ENCODE measurements around the gene MARCHF9. TPM values are rescaled to one million over a fixed set of nuclear protein-coding genes. Genes with fewer than 3 reads are reported as not detected.

MARCHF9 gene
- total RNA-seq, 1 experiment from 2014 or later, result 5.5 TPM

DNA sequence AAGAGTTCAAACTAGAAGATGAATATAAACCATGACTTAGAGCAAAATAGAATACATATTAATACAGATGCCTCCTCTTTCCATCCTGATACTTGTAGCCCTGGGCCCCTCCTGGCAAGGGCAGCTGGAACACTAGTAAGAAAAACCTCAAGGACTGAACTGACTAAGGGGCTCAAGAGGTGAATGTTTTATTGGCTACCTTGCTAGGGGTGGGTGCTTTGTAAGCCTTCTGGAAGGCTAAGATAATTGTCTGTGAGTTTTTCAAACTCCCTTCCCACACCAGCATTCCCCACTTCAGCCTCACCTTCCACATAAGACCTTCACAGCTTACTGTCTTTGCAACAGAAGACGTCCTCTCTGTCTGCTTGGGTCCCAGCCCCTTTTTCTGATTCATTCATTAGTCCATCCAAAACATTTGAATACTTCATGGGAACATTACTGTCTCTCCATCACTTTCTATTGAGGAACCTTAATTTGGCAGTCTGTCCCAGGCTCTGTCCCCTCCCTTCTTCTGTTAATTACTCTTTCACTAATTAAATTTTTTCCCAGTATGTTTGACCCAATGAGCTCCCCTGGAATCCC, 1.1 kb upstream of the MARCHF9 start:
- DNase-seq (ENCODE audit: low spot score), result no peak

DNA sequence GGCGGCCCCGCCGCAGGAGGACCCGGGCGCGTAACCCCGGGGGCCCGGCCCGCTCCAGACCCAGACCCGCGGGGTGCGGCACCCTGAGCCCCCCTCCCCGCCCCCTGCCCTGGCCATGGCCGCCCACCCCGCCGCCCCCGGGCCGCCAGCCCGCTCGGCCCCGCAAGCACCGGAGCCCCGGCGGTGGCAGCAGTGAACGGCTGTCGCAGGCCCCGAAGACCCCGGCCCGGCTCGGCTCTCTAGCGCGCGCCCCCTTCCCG, 221 bp downstream of the MARCHF9 start:
- DNase-seq (ENCODE audit: low spot score), result no peak

DNA sequence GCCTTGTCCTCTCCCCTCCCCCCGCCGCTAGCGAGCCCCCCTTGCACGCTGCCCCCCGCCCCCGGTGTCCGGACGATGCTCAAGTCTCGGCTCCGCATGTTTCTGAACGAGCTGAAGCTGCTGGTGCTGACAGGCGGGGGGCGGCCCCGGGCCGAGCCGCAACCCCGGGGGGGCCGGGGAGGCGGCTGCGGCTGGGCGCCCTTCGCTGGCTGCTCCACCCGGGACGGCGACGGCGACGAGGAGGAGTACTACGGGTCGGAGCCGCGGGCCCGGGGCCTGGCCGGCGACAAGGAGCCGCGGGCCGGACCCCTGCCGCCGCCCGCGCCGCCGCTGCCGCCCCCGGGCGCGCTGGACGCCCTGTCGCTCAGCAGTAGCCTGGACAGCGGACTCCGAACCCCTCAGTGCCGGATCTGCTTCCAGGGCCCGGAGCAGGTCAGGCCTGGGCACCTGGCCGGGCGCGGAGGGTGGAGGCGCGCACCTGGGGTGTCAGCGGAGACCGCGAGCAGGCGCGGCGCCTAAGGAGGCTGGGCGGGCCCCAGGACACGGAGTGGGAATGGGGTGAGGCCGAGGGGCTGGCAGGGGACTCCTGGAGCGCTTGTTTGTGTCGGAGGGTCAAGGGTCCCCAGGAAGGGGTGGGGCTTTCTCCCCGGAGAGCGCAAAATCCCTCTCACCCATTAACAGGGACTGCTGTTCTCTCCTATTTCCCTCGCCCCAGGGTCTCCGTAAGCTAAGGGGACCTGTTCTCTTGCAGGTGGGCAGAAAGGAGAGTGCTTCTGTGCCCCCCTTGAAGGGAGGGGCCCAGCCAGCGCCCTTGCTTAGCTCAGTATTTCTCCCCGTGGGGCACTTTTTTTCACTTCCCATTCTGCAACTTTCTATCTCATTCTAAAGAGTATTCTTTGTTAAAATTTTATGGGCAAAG, 810 bp downstream of the MARCHF9 start:
- DNase-seq (ENCODE audit: low spot score), result no peak

DNA sequence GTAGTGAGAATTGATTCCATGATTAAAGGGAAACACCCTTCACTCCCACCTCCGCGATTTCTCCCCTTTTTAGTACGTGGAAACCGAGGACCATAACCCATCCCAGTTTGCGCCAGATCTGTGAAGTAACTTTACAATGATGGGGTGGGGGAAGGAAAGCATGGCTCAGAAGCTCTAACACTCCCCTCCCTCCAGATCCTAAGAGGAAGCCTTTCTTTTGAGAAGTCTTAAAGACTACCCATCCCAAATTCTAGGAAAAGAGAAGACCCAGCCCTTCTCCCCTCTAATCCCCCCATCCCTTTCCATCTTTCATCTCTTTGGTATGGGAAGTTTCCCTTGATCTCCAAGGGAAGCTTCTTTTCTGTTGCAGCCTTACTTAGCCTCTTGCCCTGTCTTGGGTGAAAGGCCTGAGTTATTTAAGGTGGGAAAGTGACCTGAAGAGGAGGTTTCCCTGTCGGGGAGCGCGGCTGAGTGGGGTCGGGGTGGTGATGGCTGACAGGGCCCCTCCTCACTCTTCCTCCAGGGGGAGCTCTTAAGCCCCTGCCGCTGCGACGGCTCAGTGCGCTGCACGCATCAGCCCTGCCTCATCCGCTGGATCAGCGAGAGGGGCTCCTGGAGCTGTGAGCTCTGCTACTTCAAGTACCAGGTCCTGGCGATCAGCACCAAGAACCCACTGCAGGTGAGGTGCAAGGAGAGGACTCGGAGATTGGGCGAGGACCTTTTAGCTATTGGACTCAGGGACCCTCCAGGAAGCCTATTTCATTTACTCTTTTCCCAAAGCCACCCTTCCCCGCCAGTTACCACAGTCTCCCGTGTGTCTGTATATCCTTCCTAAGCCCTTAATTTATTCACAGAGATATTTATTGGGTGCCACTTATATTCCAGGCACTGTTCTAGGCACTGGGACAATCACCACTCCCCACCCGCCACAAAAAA, 1.8 kb downstream of the MARCHF9 start:
- no peak for DNase-seq (ENCODE audit: low spot score)

DNA sequence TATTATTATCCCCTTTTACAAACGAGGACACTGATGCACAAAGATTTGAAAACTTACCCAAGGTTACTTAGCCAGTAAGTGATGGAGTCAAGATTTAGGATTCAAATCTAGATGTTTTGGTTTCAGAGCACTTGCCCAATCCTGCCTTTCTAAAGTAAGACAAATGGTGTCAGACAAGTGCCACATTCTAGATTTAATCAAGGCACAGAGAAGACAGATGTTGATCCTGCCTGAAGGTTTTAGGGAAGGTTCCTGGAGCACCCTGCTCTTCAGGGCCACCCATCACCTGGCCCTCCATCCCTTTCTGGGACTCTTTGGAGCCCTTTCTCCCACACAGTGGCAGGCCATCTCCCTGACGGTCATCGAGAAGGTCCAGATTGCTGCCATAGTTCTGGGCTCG, 2.9 kb downstream of the MARCHF9 start:
- no peak for DNase-seq (ENCODE audit: low spot score)

DNA sequence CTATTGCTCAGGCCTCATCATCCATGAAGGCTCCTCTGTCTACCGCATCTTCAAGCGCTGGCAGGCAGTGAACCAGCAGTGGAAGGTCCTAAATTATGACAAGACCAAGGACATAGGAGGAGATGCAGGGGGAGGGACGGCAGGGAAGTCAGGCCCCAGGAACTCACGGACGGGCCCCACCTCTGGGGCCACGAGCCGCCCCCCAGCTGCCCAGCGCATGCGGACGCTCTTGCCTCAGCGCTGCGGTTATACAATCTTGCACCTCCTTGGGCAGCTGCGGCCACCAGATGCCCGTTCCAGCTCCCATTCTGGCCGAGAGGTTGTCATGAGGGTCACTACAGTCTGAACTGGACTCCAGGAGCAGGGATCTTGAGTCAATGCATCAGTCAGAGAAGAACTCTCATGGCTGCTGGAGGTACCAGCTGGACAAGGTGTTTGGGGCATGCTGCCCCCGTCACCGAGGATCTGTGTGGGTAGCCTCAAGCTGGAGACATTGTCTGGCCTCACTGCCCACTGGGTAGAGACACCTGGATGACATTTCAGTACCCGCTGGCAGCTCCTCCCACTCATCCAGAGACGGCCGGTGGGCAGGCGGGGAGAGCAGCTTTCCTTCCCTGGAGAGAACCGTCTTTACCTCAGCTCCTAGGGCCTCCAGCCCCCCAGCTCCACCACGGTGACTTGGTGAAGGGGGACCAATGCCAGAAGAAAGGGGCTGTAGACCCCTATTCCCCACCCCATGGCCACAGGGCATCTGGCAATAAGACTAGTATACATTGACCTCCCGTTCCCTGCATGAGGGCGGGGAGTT, 3.9 kb downstream of the MARCHF9 start:
- DNase-seq (ENCODE audit: low spot score), result no peak

DNA sequence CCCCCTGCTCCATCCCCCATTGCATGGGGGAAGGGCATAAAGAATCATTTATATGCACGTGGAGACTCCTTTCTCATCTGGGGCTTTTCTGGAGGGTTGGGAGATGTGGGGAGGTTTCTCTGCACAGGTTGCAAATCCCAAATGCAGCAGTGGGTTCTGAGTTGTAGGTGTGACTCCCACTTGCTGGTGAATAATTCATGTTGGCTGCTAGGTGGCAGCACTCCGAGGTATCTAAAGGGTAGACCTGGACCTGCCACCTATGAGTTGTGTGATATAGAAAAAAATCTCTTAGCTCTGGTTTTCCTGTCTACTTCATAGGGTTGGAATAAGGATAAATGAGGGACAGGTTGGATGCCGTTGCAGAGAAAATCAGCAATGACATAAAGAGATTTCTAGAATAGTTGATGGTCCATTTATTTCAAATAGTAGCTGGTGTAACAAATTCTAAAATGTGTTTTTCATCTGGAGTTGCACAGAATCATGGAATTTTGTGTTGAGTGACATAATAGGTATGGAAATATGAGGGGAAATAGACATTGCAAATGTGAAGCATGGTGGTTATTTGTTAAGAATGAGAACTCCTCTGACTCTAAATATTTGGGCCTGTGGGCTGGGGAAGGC, 4.6 kb downstream of the MARCHF9 start:
- peak; percentile 39 for DNase-seq (ENCODE audit: low spot score)

DNA sequence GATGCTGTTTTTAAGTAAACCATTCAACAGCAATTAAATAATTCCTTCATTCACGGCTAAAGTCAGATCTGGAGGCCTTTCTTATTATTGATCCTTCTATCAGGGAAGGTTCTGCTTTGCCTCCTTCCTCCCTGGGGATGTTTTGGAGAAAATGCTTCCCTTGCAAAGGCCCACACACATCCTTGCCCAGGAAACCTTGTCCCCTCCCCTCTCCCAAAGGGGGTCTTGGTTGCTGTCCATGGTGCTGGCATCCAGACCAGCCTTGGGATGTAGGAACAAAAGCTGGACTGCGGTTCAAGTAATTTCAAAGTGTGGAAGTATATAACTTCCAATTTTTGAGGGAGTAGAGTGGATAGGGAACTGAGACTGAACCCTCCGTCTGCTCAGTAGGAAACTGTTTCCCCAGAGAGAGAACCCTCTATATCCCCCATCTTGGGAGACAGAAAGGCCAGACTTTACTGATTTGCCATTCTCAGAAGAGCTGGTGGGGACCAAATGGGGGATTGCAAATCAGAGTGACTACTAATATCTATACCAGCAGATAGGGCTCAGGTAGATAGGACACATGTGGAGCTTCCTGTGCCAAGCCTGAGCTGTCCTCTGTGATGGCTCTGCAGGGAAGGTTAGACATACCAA, 5.6 kb downstream of the MARCHF9 start:
- no peak for DNase-seq (ENCODE audit: low spot score)

DNA sequence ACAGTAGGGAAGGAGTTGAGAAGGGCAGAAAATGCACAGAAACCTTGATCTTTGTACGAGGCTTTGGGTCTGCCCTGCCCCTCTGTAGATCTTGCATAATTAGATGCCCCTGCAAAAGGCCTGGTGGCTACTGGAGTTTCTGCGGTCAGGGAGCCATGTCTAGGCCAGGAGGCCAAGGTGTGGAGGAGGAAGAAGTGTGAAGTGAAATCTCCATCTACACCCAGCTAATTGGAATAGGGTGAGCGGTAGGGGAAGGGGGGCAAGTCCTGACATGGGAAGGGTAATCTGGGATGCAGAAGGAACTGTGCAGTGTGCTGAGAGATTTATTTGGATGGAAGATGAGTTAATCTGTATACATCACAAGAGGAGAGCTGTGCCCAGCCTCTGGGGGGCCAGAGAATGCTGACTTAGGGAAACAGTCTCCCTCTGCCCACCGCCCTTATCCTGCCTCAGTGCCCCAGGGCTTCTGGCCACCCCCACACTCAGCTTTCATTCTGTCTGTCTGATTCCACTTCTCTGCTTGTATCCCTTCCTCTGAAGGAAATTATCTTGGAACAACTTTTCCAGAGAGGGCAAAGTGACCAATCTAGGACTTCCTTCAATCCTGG, 6.6 kb downstream of the MARCHF9 start:
- DNase-seq (ENCODE audit: low spot score), result no peak

DNA sequence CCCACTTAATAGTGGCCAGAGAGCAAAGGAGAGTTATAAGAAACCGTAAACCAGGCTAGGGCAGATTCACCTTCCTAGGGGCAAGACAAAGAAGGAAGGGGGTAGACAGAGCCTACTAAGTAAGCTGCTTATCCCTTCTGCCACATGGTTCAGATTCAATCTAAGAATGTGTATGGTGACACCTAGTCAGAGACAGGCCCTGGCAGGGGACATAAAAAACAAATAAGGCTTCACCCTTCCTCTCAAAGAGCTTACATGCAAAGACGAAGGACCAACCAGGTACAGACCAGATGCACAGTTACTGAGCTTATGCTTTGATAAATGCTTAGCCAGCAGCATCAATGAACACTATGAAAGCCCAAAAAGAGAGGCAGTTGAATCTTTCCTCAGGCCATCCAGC, 7.6 kb downstream of the MARCHF9 start:
- no peak for DNase-seq (ENCODE audit: low spot score)

DNA sequence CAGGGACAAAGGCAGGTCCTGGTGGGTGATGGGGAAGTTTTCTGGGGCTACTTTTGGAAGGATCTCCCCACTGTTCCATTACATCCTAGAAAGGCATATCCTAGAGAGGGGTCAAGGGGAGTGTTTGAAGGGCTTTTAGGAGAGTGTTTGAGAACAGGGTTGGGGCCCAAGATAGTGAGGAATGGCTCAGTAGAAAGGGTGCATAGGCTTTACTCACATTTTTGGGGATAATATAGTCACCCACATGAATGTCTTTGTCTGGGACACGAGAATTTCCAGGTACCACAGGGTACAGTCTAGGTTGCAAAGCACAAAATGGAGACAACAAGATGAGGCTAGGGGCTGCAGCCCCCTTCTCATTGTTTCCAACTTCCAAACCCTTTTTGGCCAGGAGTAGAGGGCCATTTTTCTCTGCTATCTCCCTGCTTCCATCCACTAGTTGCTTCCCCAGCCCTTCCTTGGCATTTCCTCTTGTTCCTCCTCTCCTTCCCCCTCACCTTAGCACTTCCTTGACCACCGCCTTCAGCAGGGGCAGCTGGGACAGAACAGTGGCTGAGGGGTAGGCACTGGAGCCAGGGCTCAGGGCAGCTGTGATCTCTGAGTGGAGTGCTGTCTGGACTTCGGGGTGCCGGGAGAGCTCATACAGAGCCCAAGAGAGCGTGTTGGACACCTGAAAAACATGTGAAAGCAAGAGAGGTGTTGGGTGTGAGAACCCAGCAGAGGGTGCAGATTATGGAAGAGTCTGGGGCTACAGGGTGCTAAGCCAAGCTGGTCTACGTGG, 9.2 kb downstream of the MARCHF9 start:
- DNase-seq (ENCODE audit: low spot score), result no peak

DNA sequence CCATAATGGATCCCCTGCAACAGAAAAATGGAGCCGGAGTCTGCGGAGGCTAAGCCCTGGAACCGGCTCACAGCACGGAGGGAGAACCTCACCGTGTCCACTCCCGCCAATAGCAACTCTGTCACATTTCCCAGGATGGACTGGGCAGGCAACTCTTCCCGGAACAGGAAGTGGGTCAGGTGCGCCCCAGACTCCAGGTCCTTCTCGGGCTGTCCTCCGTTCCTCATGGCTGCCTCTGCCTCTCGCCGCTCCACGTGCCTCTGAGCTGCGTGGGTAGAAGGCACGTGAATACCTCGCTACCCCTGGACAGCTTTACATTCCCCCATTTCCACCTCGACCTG, 9.7 kb downstream of the MARCHF9 start:
- DNase-seq (ENCODE audit: low spot score), result no peak

DNA sequence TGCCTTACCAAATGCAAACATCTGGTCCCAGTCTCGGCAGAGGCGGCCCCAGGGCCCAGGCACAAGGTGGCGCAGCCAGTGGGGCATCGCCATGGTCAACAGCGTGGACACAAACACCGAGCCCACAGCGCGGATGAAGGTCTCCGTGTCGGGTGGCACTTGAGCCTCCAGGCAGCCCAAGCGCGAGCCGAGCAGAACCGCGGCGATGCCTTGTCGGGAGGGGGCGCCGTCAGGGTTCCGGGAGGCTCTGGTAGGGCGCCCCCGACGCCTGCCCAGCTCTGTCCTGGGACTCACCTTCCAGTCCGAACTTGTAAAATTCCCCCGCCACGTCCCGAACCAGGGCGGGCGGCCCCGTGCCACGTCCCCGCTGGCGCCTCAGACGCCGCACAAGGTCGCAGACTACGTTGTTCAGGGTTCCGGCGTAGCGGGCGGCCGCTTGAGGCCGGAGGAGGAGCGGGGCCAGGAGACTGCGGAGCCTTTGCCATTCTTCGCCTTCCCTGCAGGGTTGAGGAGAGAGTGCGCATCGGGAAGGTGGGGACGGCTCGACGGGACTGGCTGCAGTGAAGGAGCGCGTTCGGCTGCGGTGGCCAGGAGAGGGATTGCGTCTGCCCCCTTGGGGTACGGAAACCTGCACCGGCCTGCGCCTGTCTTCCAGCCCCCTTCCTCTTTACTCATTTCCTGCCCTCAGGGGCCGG, 10.2 kb downstream of the MARCHF9 start:
- no peak for DNase-seq (ENCODE audit: low spot score)

DNA sequence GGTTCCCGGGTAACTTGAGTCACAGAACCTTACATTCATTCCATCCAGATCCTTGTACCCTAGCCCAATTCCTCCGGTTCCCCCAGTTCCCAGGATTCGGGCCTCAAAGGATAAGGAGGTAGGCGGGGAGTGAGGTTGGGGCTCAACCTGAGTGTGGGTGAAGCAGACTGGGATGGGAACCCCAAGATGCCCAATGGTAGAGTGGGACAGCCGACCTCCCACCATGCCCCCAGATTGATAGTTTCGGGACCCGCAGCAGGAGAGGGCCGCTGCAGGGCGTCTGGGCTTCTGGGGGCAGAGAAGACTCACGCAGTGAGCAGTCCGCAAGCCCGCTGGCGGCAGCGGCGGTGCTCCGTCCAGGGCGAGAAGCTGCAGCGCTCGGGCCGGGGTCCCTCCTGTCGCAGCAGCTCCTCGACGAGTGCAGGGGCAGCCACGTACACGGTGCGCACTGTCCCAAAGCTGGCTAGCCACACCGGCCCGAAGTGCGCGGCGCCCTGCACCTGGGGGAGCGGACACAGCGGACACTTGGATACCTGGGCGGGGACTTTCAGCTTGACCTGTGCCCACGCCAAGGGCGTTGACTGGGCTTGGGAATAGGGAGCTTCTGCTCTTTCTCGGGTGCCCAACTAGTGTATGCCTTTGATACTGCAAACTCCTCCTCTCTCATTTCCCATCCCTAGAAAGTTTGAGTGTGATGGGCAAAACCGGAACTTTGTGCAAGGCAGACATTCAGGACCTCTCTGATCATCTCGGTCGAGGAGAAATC, 11.0 kb downstream of the MARCHF9 start:
- DNase-seq (ENCODE audit: low spot score), result no peak

DNA sequence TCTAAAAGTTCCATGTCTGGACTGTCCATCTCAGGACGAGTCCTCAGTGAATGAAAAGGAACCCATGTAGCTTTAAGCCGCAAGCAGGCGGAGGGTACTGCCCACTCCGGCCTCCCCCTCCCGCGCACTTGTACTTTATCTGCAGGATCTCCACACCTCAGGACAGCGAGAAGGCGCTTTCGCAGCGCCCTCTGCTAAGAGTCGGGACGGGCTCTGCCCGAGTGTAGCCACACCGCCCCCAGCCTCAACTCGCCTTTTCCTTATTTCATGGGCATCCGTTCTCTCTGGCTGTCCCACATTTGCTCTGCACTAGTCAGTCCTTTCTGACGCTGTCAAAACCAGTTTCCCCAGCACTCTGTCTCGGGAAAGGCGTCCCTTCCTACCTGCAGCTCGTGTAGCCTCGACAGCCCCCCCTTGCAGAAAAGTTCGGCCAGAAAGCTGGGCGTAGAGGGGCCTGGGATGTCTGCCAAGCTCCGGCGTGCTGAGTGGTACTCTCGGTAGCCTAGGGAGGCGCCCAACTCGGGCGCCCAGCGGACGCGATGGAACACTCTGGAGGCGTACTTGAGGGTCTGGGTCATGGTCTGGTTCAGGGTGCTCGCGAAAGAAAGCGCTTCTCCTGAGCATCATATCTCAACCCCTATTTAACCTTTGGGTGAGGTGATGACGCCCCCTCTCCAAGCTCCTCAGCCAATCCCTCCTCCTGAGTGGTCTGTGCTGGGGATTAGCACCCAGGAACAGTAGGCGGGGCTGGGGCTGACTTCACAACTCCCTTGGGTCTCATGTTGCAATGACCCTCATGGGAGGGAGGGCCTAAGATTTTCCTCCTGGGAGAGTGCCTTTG, 11.8 kb downstream of the MARCHF9 start, which contains the start of gene CYP27B1:
Gene CYP27B1 (minus strand): TSS at position 615 of the 841 bp plus-strand sequence. CDS start 37 bp downstream, at position 578.
- DNase-seq (ENCODE audit: low spot score), result no peak

DNA sequence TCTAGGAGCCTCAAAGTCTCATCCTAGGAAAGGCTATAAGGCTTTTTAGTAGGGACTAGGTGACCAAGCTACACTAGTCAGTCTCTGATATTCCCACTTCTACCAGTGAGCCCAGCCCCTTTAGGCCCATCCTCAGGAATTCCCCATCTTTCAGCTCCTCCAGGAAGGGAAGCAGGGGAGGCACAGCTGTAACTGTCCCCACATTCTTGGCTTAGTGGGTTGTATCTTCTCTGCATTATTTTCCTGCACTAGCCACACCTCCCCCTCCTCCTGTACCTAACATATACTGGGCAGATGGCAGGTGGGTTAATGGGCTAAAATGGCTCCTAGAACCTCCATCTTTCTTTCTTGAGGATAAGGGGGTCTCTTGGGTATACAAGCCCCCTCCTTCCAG, 12.4 kb downstream of the MARCHF9 start:
- DNase-seq (ENCODE audit: low spot score), result no peak

DNA sequence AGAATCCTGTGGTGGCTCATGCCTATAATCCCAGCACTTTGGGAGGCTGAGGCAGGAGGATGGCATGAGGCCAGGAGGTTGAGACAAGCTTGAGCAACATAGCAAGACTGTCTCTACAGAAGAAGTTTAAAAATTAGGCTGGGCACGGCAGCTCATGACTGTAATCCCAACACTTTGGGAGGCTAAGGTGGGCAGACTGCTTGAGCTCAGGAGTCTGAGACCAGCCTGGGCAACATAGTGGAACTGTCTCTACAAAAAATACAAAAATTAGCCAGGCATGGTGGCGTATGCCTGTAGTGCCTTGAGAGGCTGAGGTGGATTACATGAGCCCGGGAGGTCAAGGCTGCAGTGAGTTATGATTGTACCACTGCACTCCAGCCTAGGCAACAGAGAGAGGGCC, 13.0 kb downstream of the MARCHF9 start:
- no peak for DNase-seq (ENCODE audit: low spot score)
